Body of pancreas (tissue), 4 donors: ENCODE data around the gene UHRF1.

Source experiments
- CTCF ChIP-seq, 7 experiments: fragments of 450-650 bp in 4 of 7; fragments of 200-600 bp in 3 of 7; sonication (generic) in 3 of 7; IDR thresholded peaks; one replicate each; pipeline ENCODE4 v1.5.1; 2016 to 2019; ENCODE audit warnings: antibody characterized with exemption in 7 of 7
- POLR2A ChIP-seq, 3 donors: fragments of 450-650 bp; IDR thresholded peaks; one replicate each; pipeline ENCODE4 v1.6.1; 2016; ENCODE audit warnings: antibody characterized with exemption in 3 of 3, mild to moderate bottlenecking in 2 of 3

- TF ChIP-seq POLR2A (IDR thresholded peaks at IDR 0.05) (no peak), CTCF (IDR thresholded peaks at IDR 0.05) (no peak)
Observed at GRCh38 chr19:4870025-4870700, 39.1 kb upstream of the UHRF1 start.
